ENCODE results near the gene ACTMAP.
"Not testable (repeated sequence)": the region's sequence is repeated elsewhere in the genome, so short reads cannot be mapped to it uniquely, and the experiment has no call there.

GRCh38 chr19:40730065-40730464, 20.2 kb downstream of the ACTMAP start:
- not testable (repeated sequence) for TF ChIP-seq CTCF (IDR thresholded peaks at IDR 0.05); POLR2A (IDR thresholded peaks at IDR 0.05); POLR2AphosphoS5 (IDR thresholded peaks at IDR 0.05; ENCODE audit: insufficient read depth in 1 of 2, low read depth in 1 of 2)

Data from vagina (tissue), 2 donors.